ENCODE measurements around the gene CD82.

CD82 gene

GRCh38 chr11:44578279-44578678 lies 12.8 kb downstream of the CD82 start:
- DNase-seq: no peak

- DNase-seq: no peak
These were observed 13.9 kb downstream of the CD82 start for GRCh38 chr11:44579302-44579761.

- peak; percentile 82 to 89 for DNase-seq
These were observed 15.2 kb downstream of the CD82 start for GRCh38 chr11:44580701-44581100.

- DNase-seq: no peak
These were observed 15.8 kb downstream of the CD82 start for GRCh38 chr11:44581246-44581645.

- no peak for DNase-seq
These were observed 17.3 kb downstream of the CD82 start for GRCh38 chr11:44582641-44583352.

- DNase-seq: no peak
These were observed 17.8 kb downstream of the CD82 start for GRCh38 chr11:44583353-44583669.

- peak in 1 of 2 experiments; percentile 50 for DNase-seq
These were observed 20.0 kb downstream of the CD82 start for GRCh38 chr11:44585421-44585820.

GRCh38 chr11:44589301-44589700 lies 23.8 kb downstream of the CD82 start:
- DNase-seq: no peak

- no peak for DNase-seq
These were observed 25.3 kb downstream of the CD82 start for GRCh38 chr11:44590769-44591168.

GRCh38 chr11:44591557-44591956 lies 26.1 kb downstream of the CD82 start:
- no peak for DNase-seq

- DNase-seq: no peak
These were observed 26.9 kb downstream of the CD82 start for GRCh38 chr11:44592125-44592940.

- peak in 1 of 2 experiments; percentile 60 for DNase-seq
These were observed 27.8 kb downstream of the CD82 start for GRCh38 chr11:44593251-44593650.

GRCh38 chr11:44595006-44595405 lies 29.5 kb downstream of the CD82 start:
- DNase-seq: peak; percentile 20 to 63

GRCh38 chr11:44595964-44596381 lies 30.5 kb downstream of the CD82 start:
- DNase-seq: no peak

- DNase-seq: no peak
These were observed 31.2 kb downstream of the CD82 start for GRCh38 chr11:44596525-44597276.

GRCh38 chr11:44597358-44598012 lies 32.0 kb downstream of the CD82 start:
- DNase-seq: no peak

- DNase-seq: no peak
These were observed 33.4 kb downstream of the CD82 start for GRCh38 chr11:44598831-44599230.

- no peak for DNase-seq
These were observed 34.8 kb downstream of the CD82 start for GRCh38 chr11:44600261-44600660.

GRCh38 chr11:44600839-44601383 lies 35.4 kb downstream of the CD82 start:
- peak; percentile 65 to 93 for DNase-seq

- DNase-seq: no peak
These were observed 36.3 kb downstream of the CD82 start for GRCh38 chr11:44601471-44602370.

- DNase-seq: no peak
These were observed 37.4 kb downstream of the CD82 start for GRCh38 chr11:44602891-44603310.

- no peak for DNase-seq
These were observed 38.7 kb downstream of the CD82 start for GRCh38 chr11:44604171-44604581.

Measured in NCI-H524 (cell line).